Fibroblast of the aortic adventitia (primary cell): Measurements from ENCODE around the gene MARCKSL1. TPM values are rescaled to one million over a fixed set of nuclear protein-coding genes. Genes with fewer than 3 reads are reported as not detected.

ENCODE experiments used
- DNase-seq: peaks from one replicate; pipeline ENCODE4 v3.0.0-alpha.2; 2010; ENCODE audit warnings: low read depth
- H3K4me3 ChIP-seq: 2 replicates; pipeline ENCODE4 v1.5.1; 2011; ENCODE audit warnings: low read depth, mild to moderate bottlenecking, control low read depth, low read length, moderate library complexity
- total RNA-seq: library from RNA; depleted of rRNA; stranded (reverse); fragments of >200 nt; gene quantifications from 2 replicates; pipeline ENCODE4 v1.2.3, GENCODE V29; 2012; ENCODE audit warnings: low replicate concordance
- TF ChIP-seq, protein P1 (sequence below): IDR thresholded peaks from 2 replicates; pipeline ENCODE4 v1.5.1; 2011; ENCODE audit warnings: mild to moderate bottlenecking, low read length, control low read depth, inconsistent platforms; ENCODE audit not compliant: insufficient read depth

The MARCKSL1 gene
- total RNA-seq, 1 donor: 14.4 TPM

DNA sequence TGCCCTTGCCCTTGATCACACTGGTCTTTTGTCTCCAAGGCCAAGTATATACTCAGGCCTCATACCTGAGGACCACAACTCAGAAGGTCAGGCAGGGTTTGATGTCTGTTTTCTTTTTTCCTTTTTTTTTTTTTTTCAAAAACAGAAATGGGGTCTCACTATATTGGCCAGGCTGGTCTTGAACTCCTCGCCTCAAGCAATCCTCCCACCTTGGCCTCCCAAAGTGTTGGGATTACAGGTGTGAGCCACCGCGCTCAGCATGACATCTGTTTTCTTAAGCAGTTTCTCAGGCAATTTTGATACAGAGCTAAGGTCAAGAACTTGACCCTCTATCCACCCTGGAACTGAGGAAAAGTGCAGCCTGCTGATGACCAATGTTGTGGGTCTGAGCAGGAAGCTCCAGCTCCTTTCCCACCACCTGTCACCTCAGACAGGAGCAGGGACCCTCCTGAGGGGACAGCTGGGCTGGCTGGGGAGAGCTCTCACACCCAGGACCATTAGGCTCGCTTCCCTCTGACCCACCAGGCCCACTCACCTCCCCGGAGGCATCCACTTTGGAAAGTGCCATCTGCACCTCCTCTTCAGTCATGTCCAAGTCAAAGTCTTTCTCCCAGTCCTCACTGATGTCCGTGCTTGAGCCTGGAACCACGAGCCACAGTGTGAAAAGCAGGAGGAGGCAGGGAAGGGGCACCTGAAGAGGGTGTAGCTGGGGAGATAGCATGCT lies 32.0 kb upstream of the MARCKSL1 start:
- H3K4me3 ChIP-seq: no peak overlapping the region
- no peak for DNase-seq
- TF ChIP-seq, protein P1, sequence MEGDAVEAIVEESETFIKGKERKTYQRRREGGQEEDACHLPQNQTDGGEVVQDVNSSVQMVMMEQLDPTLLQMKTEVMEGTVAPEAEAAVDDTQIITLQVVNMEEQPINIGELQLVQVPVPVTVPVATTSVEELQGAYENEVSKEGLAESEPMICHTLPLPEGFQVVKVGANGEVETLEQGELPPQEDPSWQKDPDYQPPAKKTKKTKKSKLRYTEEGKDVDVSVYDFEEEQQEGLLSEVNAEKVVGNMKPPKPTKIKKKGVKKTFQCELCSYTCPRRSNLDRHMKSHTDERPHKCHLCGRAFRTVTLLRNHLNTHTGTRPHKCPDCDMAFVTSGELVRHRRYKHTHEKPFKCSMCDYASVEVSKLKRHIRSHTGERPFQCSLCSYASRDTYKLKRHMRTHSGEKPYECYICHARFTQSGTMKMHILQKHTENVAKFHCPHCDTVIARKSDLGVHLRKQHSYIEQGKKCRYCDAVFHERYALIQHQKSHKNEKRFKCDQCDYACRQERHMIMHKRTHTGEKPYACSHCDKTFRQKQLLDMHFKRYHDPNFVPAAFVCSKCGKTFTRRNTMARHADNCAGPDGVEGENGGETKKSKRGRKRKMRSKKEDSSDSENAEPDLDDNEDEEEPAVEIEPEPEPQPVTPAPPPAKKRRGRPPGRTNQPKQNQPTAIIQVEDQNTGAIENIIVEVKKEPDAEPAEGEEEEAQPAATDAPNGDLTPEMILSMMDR: no peak

DNA sequence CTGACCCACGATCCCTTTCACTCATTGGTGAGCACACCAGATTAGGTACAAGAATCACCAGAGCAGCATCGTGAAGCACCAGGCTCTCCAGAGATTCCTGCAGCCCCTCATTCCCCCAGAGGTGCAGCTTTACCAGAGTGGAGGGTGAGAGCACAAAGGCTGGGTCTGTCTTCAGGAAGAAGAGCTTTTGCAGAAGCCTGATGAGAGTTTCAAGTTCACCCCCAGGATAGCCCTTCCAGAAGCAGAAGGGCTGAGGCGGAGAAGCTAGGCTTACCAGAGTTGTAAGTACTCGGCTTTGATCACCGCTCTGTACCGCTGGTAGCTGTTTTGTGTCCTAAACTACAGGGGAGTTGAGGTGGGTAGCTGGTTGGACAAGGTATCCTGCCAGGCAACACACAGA lies 29.4 kb upstream of the MARCKSL1 start:
- no peak overlapping the region for H3K4me3 ChIP-seq
- TF ChIP-seq, protein P1: no peak
- DNase-seq: no peak

DNA sequence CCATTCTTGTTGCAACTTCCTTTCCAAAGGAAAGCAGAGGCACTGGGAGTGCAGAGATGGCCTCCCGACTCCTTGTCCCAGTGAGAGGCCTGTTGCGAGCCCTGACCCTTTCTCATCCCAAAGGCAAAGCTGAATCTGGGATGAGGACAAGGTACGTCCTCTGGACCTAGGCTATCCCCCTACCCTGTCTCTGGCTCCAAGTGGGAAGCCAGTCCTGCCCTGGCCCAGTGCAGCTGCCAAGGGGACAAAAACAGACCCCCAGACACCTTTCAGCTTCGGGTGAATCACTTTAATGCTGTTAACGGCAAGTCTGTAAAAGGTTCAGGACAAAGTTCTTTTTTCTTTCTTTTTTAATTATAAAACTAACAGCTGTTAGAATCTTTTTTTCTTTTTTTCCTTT lies 28.8 kb upstream of the MARCKSL1 start:
- no peak overlapping the region for H3K4me3 ChIP-seq
- no peak for DNase-seq
- TF ChIP-seq, protein P1: no peak

DNA sequence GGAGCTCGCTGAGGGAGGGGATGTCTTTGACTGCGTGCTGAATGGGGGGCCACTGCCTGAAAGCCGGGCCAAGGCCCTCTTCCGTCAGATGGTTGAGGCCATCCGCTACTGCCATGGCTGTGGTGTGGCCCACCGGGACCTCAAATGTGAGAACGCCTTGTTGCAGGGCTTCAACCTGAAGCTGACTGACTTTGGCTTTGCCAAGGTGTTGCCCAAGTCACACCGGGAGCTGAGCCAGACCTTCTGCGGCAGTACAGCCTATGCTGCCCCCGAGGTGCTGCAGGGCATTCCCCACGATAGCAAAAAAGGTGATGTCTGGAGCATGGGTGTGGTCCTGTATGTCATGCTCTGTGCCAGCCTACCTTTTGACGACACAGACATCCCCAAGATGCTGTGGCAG lies 27.7 kb upstream of the MARCKSL1 start:
- TF ChIP-seq, protein P1: no peak
- no peak overlapping the region for H3K4me3 ChIP-seq
- DNase-seq: no peak

DNA sequence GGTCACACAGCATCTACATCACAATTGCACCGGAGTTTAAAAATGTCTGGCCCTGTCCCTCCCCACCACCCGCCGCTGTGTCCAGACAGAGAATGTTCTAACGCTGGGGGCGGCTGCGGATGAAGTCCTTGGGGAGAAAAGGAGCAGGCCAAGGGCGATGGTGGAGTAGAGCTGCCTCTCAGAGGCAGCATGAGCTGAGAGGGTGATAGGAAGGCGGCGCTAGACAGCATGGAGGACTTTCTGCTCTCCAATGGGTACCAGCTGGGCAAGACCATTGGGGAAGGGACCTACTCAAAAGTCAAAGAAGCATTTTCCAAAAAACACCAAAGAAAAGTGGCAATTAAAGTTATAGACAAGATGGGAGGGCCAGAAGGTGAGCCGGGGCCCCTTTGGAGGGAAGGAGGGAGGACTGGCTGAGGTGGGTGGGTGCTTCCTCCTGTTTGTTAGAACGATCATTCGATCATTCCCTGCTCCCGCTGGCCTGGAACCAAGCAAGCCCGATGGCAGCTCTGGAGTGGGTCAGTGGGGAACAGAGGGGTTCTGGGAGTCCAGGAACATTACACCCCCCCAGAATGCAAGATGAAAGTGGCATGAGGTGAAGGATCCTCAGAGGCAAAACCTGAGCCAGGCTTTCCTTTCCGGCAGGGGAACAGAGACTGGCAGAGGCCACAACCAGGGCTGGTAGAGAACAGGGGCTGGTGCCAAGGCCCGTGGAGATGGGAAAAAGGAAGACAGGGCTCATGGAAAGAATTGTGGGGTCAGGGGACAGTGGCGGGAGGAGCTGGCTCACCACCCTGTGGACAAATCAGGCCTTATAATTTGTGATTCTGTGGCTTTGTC lies 26.7 kb upstream of the MARCKSL1 start, which contains the start of the genes FAM229A and TSSK3:
Gene FAM229A, minus strand, starts transcription at position 12 of the 840 bp plus-strand sequence. CDS start 394 bp downstream, outside the sequence.
Gene TSSK3, plus strand, starts transcription at position 66 of the 840 bp plus-strand sequence. Its CDS starts 163 bp downstream, at position 229.
- no peak for DNase-seq
- peak within 1 kb of the TSS; percentile 37 for H3K4me3 ChIP-seq
- TF ChIP-seq, protein P1: no peak

DNA sequence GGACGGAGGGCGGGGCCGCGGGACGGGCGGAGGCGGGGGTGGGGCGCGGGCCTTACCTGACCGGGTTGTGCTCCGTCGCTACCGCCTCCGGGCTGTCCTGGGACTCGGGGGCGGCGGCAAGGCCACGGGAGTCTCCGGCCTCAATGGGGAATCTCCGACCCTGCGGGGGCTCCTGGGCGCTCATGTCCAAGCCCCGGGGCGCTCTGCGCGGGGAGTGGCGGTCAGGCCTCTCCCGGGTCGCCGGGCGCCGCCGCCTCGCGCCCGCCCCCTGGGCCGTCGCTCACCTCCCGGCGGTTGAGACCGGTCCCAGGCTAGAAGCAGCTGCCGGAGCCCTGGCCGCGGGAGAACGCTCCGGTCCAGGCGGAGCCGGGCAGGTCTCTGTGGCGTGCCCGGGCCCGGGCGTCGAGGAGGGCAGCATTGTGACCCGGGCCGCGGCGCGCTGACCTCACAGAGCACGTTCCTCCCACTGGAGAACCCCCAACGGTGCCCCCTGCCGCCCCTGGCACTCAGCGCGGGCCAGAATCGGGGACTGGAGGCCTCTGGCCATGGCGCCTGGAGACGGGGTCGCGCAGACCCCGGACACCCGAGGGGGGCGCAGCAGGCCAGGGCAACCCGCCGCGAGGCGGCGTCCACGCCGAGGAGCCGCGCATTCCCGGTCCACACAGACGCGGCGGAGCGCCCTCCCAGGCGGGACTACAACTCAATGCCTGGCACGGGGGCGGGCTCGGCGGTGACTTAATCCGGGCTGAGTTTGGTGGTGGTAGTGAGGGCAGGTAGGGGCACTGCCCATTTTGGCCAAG lies 25.8 kb upstream of the MARCKSL1 start:
- peak; percentile 25 for DNase-seq
- TF ChIP-seq, protein P1: peak; percentile 25
- H3K4me3 ChIP-seq: peak overlapping the region; percentile 37
